Measurements from ENCODE around the gene SIRT2. TPM values are rescaled to one million over a fixed set of nuclear protein-coding genes. Genes with fewer than 3 reads are reported as not detected.
A peak's percentile ranks its signal among the peaks of the same experiment; 100 is the strongest.

SIRT2 gene
- total RNA-seq, 4 donors from 2014 or later: 39.8 to 71.5 (median 52.7) TPM

- TF ChIP-seq CTCF (IDR thresholded peaks at IDR 0.05) (peak; percentile 18 to 63 (median 51)), POLR2A (IDR thresholded peaks at IDR 0.05) (peak in 3 of 4 donors; percentile 81 to 99 (median 93))
- H3K36me3 ChIP-seq: peaks cover 22 to 30% (median 28%) of the 10 kb centered on the region in 3 donors
- peak within 1 kb of the TSS; percentile 83 to 100 (median 92) for H3K4me3 ChIP-seq
- peak; percentile 100 for DNase-seq
- peaks cover 32 to 65% (median 42%) of the 10 kb centered on the region in 3 donors for H3K4me1 ChIP-seq
- peak within 1 kb of the TSS; percentile 100 for H3K27ac ChIP-seq
- intact Hi-C loops (cut with DNase I): no loop called here
- WGBS, 2 donors: 0 to 1% methylated on average over 19 to 24 of the region's 50 CpGs
- no peaks in the 10 kb centered on the region for H3K27me3 ChIP-seq
- H3K9me3 ChIP-seq: no peaks in the 10 kb centered on the region
These were observed 49.5 kb downstream of the SIRT2 start, which contains the start of gene HNRNPL for GRCh38 chr19:38849860-38850435. TSS of gene HNRNPL (minus strand) at chr19:38849986. CDS start at chr19:38849966, 20 bp downstream.

GRCh38 chr19:38849147-38849859 is 50.1 kb downstream of the SIRT2 start:
- WGBS, 2 donors: 0 to 2% methylated on average over 16 to 23 of the region's 76 CpGs
- H3K4me1 ChIP-seq: peaks cover 32 to 71% (median 42%) of the 10 kb centered on the region in 3 donors
- intact Hi-C loops (cut with DNase I): no loop called here

GRCh38 chr19:38848299-38849146 is 50.9 kb downstream of the SIRT2 start:
- Histone ChIP-seq H3K36me3 (peaks cover 36 to 44% (median 42%) of the 10 kb centered on the region in 3 donors), H3K27me3 (no peaks in the 10 kb centered on the region), H3K4me3 (peak overlapping the region; percentile 62 to 100 (median 92)), H3K9me3 (no peaks in the 10 kb centered on the region), H3K27ac (peak overlapping the region; percentile 93 to 100 (median 100)), H3K4me1 (peaks cover 35 to 79% (median 43%) of the 10 kb centered on the region in 3 donors)
- 15 to 20% methylated on average over 20 to 21 of the region's 22 CpGs for WGBS, 2 donors
- peak in 1 of 6 experiments; percentile 0 for TF ChIP-seq CTCF (IDR thresholded peaks at IDR 0.05)
- TF ChIP-seq POLR2A (IDR thresholded peaks at IDR 0.05): no peak
- no peak for DNase-seq
- intact Hi-C loops (cut with DNase I): no loop called here

More at GRCh38 chr19:38849147-38849859, 50.1 kb downstream of the SIRT2 start:
- peak in 1 of 4 donors; percentile 1 for TF ChIP-seq POLR2A (IDR thresholded peaks at IDR 0.05)
- TF ChIP-seq CTCF (IDR thresholded peaks at IDR 0.05): peak in 1 of 6 experiments; percentile 39
- H3K27me3 ChIP-seq: no peaks in the 10 kb centered on the region
- H3K27ac ChIP-seq: peak overlapping the region; percentile 93 to 100 (median 100)
- DNase-seq: peak; percentile 80
- H3K36me3 ChIP-seq: peaks cover 29 to 36% (median 34%) of the 10 kb centered on the region in 3 donors
- H3K9me3 ChIP-seq: no peaks in the 10 kb centered on the region
- H3K4me3 ChIP-seq: peak overlapping the region; percentile 62 to 100 (median 92)

GRCh38 chr19:38846097-38846496 is 53.3 kb downstream of the SIRT2 start:
- Histone ChIP-seq H3K27me3 (no peaks in the 10 kb centered on the region), H3K27ac (no peak overlapping the region), H3K4me3 (no peak overlapping the region), H3K36me3 (peaks cover 59 to 68% (median 66%) of the 10 kb centered on the region in 3 donors), H3K4me1 (peaks cover 25 to 84% (median 44%) of the 10 kb centered on the region in 3 donors), H3K9me3 (no peaks in the 10 kb centered on the region)
- 37 to 63% methylated on average over 2 of the region's 2 CpGs for WGBS, 2 donors
- DNase-seq: no peak
- intact Hi-C loops (cut with DNase I): no loop called here
- TF ChIP-seq POLR2A (IDR thresholded peaks at IDR 0.05) (no peak), CTCF (IDR thresholded peaks at IDR 0.05) (no peak)
